GM19193 (cell line): ENCODE measurements around the gene HLA-DPA1.

ENCODE experiments used
- POLR2A ChIP-seq: IDR thresholded peaks from 4 replicates; pipeline ENCODE4 v1.6.1; 2011; ENCODE audit not compliant: insufficient read depth, insufficient read length; ENCODE audit errors: extremely low read depth

HLA-DPA1 gene

DNA sequence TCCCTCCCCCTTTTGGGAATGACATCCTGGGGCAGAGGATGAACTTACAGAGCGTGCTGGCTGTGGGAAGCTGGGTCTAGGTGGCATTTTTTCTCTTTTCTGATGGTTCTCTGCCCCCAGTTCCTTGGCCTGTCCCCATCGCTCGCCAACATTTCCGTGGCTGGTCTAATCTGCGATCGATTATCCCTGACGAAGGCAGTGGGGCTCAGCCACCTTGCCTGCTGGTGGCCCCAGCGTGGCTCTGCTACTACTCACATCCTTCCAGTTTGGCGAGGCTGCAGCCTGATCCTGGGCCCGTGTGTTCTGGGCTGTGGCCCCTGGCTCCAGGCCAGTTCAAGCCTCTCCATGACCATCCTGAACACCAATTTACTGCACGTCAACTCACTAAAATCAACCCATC lies 57.7 kb downstream of the HLA-DPA1 start:
- TF ChIP-seq POLR2A, result no peak

DNA sequence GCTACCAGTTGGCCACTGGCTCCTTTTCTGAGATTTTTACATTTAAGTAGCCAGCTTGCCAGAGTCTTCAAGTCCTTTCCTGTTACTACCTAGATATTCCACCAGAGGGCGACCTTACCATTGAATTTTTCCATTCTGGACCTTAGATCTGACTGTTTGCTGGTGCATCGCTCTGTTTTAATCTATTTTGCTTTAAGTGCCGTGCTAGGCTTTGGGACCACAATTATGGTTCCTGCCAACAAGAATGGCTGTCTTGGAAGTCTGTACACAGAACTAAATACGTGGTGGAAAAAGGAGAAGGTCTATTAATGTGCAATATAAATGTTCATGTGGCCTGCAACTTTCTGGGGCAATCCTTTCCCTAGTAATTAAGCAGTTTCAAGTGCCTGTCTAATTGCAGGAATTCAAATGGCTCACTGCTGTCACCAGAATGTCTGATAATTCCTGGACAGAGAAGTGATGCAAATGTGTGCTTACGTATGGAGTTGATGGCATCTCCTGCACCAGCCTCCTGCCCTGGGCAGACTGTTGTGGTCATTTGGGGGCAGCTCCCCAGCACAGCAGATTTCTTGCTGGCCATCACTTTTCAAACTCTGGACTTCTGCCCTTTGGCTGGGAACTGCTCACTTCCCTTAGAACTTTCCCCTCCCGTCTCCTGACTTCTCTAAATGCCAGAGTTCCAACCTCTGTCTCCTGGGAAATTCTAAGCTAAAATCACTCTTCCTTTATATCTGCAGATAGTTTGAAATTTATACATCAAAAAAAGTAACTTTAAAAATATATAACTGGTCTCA lies 58.4 kb downstream of the HLA-DPA1 start:
- TF ChIP-seq POLR2A, result no peak
